GM21423 (cell line): ENCODE results near the gene CD58.
"Not testable (repeated sequence)": the region's sequence is repeated elsewhere in the genome, so short reads cannot be mapped to it uniquely, and the experiment has no call there.

Experiments used
- ATAC-seq: cut with Tn5 transposase; IDR thresholded peaks from one replicate; pipeline ENCODE4 v1.9.1; 2021; ENCODE audit warnings: mild to moderate bottlenecking, moderate library complexity; ENCODE audit not compliant: unreplicated experiment

The CD58 gene

GRCh38 chr1:116570358-116571214 is at the start of gene CD58:
TSS of gene CD58 (minus strand) at chr1:116571026. CDS start at chr1:116570972, 54 bp downstream.
- ATAC-seq, result peak; percentile 64

GRCh38 chr1:116620392-116620791 is 49.6 kb upstream of the CD58 start:
- not testable (repeated sequence) for ATAC-seq

DNA sequence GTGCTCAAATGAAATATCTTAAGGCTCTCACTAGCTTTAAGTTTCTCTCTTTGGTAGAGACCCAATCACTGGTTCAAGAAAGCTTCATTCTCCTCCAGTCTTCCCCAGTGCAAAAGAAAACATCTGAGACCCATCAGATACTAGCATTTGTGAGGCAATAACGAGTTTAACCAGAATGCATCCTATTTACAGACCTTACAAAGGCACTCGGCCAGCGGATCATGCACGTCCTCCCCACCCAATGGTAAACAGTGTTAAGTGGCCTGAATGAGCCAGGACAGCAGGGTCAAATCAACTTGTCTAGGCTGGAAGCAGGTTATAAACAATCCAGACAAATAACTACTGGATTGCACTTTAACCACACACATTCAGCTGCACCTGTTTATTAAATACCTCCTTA is 48.3 kb upstream of the CD58 start:
- ATAC-seq, result not testable (repeated sequence)

- not testable (repeated sequence) for ATAC-seq
Measured at GRCh38 chr1:116617808-116618207, 47.0 kb upstream of the CD58 start.

- ATAC-seq, result not testable (repeated sequence)
Measured at GRCh38 chr1:116613825-116614224, 43.0 kb upstream of the CD58 start.

GRCh38 chr1:116609801-116610371 is 39.1 kb upstream of the CD58 start:
- not testable (repeated sequence) for ATAC-seq

DNA sequence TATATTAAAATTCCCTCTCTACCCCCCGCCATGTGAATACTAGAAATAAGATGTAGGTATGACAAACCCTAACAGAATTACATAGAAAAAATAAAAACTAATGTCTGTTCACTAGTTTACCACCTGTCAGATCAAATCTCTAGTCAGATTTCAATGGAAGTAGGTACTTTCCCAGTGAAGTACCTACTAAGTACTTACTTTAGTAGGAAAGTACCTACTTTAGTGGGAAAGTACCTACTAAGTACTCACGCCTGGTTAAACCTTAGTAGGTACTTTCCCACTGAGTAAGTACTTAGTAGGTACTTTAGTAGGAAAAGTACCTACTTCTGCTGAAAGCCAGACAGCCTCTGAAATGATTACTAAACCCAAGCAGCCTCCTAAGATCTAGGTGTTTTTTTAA is 38.0 kb upstream of the CD58 start:
- not testable (repeated sequence) for ATAC-seq

DNA sequence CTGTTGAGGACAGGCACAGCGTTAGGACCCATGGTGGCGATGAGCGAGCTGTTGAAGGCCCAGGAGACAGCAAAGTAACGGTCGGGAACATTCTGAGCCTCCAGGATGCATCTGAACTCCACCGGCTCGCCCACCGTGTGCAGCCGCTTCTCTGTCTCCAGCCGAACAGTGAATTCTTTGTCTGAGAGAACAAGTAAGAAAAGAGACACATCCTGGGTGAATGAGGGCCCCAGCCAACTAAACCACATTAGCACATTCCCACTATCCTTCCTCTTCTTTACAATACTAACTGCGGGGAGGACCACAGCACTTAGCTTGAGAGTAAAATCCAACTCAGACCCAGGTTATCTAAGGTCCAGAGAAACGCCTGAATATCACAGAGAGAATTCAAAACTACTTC is 37.3 kb upstream of the CD58 start:
- ATAC-seq, result not testable (repeated sequence)

DNA sequence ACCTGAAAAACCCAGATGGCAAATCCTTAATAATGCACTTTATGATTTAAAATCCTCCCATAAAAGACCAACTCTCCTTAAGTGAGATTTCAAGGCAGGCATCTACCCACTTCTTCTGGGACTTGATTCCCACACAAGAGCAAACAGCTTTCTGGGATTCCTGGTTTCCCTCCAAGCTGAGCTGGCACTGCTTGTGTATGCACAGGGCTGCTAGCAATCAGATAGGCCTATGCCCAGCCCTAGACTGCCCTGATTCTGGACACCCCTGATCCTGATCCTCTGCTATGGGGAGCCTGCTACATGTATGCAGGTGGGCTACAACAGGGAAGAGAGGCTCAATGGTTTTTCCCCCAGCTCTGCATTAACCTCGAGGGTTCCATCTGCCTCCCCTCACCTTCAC is 36.6 kb upstream of the CD58 start:
- not testable (repeated sequence) for ATAC-seq

DNA sequence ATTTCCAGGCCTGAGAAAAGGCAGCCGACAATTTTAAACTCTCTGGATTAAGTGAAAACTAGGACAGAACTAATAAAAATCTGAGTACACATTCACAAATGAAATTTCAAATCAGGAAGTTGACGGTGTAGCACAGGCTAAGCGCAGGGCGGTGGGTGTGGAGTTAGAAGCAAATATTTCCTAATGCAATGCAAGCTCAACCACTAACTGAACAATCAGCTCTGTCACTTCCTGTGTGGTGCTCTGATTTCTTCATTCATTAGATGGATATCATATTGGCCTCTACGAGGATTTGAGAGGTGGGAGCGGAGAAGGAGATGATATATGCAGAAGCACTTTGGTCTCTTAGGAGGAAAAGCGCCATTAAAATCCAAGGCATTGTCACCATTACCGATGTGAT is 35.2 kb upstream of the CD58 start:
- ATAC-seq, result not testable (repeated sequence)

GRCh38 chr1:116605315-116605714 is 34.5 kb upstream of the CD58 start:
- no peak for ATAC-seq

- ATAC-seq, result not testable (repeated sequence)
Measured at GRCh38 chr1:116604408-116604807, 33.6 kb upstream of the CD58 start.

- ATAC-seq, result not testable (repeated sequence)
Measured at GRCh38 chr1:116603646-116604045, 32.8 kb upstream of the CD58 start.

GRCh38 chr1:116599369-116599768 is 28.5 kb upstream of the CD58 start:
- not testable (repeated sequence) for ATAC-seq

DNA sequence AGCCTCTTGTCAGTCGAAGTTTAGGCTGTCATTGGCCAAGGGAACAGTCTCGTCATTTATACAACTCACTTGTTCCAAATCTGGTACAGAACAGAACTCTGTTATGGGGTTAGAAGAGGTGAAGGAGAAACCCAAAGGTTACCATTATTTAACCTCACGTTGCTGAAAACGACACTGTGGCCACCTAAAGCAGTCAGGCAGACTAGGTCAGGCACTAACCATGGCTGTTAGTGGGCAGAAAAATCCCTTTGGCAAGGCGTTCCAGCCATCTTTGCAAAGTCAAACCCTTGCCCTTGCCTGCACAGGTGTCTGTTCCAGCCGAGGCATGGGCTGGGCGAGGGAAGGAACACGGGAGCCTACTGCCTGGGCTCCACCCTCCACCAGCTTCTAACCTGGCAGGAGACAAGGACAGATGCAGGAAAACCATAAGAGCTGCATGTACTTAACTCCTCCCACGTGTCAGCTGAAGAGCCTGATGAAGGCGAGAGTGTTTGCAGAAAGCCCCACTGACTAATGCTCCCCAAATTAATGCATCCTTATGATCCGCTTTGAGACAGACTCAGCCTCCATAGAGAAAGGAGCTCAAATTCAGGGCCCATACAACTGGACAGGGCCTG is 27.7 kb upstream of the CD58 start:
- not testable (repeated sequence) for ATAC-seq

DNA sequence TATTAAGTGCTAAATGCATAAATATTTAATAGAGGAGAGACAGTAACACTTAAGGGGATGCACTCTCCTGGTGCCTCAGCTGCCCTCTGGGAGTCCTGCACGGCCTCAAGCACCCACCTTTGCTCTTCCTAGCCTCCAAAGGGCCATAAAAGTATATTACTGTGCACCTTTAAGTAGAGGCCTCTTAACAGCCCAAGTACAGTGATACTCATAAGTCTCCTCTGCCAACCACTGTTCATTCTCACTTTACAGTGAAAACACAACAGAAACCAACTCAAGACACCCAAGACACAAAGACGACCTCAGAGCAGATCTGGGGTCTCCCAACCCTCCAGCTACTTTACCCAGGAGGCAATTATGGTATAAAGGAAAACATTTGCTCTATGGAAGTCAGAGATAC is 26.6 kb upstream of the CD58 start:
- ATAC-seq, result peak; percentile 62

GRCh38 chr1:116596742-116597307 is 26.0 kb upstream of the CD58 start:
- not testable (repeated sequence) for ATAC-seq

GRCh38 chr1:116595946-116596741 is 25.3 kb upstream of the CD58 start:
- not testable (repeated sequence) for ATAC-seq

GRCh38 chr1:116595065-116595840 is 24.4 kb upstream of the CD58 start:
- ATAC-seq, result not testable (repeated sequence)

DNA sequence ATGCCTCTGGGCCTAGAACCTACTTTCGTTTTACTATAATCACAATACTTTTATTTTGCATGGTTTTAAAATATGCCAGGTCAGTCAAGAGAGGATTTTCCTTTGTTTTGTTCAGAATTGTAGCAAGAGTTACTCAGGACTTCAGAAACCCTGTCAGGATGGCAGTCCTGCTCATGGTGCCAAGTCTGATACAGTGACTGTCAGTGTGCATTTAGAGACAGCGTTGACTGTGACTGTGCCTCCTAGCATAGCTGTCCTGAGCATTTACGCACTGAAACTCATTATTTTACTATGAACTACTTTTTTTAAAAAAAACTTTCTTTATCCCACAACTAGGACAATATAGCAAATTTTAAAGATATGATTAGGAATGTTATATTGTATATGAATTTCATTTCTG is 23.2 kb upstream of the CD58 start:
- ATAC-seq, result not testable (repeated sequence)
